HUES6 (cell line): Measurements from ENCODE around the gene LRATD1.

Experiments
- H3K27ac ChIP-seq: 2 replicates; pipeline ENCODE4 v1.7.0; 2013; ENCODE audit warnings: low read depth, mild to moderate bottlenecking, low read length, inconsistent platforms
- H3K27me3 ChIP-seq: 2 replicates; pipeline ENCODE4 v1.6.1; 2013; ENCODE audit warnings: low read length; ENCODE audit not compliant: control insufficient read depth, insufficient read depth
- H3K36me3 ChIP-seq: 2 replicates; pipeline ENCODE4 v1.6.1; 2013; ENCODE audit warnings: low read length; ENCODE audit not compliant: control insufficient read depth, insufficient read depth
- H3K4me1 ChIP-seq: 2 replicates; pipeline ENCODE4 v1.6.1; 2013; ENCODE audit warnings: low read length; ENCODE audit not compliant: control insufficient read depth, insufficient read depth
- H3K4me3 ChIP-seq: 2 replicates; pipeline ENCODE4 v1.5.1; 2013; ENCODE audit warnings: low read depth, low read length
- H3K9ac ChIP-seq: one replicate; pipeline ENCODE4 v1.6.1; 2013; ENCODE audit warnings: mild to moderate bottlenecking, low read length
- H3K9me3 ChIP-seq: 2 replicates; pipeline ENCODE4 v1.6.1; 2013; ENCODE audit warnings: low read depth, low read length; ENCODE audit not compliant: control insufficient read depth, insufficient read depth

Gene LRATD1

DNA sequence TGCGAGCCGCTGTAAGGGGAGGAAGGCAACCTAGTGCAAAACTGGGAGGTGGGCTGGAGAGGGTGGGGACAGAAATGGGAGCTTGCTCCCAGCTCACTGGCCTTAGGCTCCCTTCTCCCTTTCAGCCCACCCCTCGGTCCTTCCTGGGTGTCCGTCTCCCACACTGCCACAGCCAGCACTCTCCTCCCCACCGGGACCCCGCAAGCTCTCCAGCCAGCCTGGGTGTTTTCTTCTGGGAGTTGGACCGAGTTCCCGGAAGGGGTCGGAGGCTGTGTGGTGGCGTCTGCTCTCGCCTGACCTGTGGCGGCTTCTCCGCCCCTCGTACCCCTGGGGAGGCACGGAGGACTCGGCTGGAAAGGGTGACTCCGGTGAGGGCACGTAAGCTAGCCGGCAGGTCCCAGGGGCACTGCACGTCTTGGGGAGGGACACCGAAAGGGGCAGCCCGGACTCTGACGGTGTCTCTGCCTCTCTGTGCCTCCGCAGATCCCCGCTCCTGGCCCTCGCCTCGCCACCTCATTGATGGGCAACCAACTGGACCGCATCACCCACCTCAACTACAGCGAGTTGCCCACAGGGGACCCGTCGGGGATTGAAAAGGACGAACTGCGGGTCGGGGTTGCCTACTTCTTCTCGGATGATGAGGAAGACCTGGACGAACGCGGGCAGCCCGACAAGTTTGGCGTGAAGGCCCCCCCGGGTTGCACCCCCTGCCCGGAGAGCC is 1.1 kb downstream of the LRATD1 start:
- Histone ChIP-seq H3K27ac (no peak overlapping the region), H3K4me1 (peaks cover 9% of the 10 kb centered on the region; the same call in 1 of the 2 replicates), H3K9ac (no peak overlapping the region), H3K36me3 (no peaks in the 10 kb centered on the region), H3K4me3 (peak overlapping the region; percentile 70), H3K27me3 (peaks cover 93% of the 10 kb centered on the region), H3K9me3 (no peaks in the 10 kb centered on the region)

- H3K4me1 ChIP-seq, result peaks cover 9% of the 10 kb centered on the region; the same call in 1 of the 2 replicates
- H3K36me3 ChIP-seq, result no peaks in the 10 kb centered on the region
- peak overlapping the region; percentile 70 for H3K4me3 ChIP-seq
- H3K9ac ChIP-seq, result no peak overlapping the region
- H3K27ac ChIP-seq, result no peak overlapping the region
- H3K27me3 ChIP-seq, result peaks cover 93% of the 10 kb centered on the region
- H3K9me3 ChIP-seq, result no peaks in the 10 kb centered on the region
Observed at GRCh38 chr2:14634182-14634488, 1.6 kb downstream of the LRATD1 start.

DNA sequence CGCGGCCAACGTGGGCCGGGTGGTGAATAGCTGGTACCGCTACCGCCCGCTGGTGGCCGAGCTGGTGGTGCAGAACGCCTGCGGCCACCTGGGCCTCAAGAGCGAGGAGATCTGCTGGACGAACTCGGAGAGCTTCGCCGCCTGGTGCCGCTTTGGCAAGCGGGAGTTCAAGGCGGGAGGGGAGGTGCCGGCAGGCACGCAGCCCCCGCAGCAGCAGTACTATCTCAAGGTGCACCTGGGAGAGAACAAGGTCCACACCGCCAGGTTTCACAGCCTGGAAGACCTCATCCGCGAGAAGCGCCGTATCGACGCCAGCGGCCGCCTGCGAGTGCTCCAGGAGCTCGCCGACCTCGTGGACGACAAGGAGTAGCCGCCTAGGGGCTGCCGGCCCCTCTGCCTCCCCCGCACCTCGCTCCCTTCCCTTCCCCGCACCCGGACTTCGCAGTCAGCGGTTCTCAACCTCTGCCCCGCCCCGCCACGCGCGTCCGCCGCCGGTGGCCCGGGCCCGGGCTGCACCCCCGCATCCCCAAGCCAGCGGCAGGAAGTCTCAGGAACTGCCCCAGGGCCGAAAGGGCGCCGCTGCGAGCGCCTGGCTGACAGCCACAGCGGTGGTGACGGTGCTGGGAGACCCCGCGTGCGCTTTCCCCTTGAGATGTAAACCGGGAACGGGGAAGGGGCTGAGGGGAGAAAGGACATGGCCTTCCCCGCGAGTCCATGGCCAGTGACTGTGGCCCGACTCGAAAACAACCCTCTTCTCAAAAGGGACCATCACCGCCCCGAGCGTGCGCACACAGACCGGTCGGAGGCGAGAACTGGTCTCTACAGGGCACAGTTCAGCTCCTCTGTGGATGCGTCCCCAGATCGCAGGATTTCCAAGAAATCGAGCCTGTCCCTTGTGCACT is 2.2 kb downstream of the LRATD1 start:
- Histone ChIP-seq H3K4me3 (peak overlapping the region; percentile 70), H3K4me1 (peaks cover 9% of the 10 kb centered on the region; the same call in 1 of the 2 replicates), H3K27me3 (peaks cover 93% of the 10 kb centered on the region), H3K9me3 (no peaks in the 10 kb centered on the region), H3K9ac (peak overlapping the region; percentile 59), H3K36me3 (no peaks in the 10 kb centered on the region), H3K27ac (no peak overlapping the region)

GRCh38 chr2:14635391-14635871 is 2.9 kb downstream of the LRATD1 start:
- no peaks in the 10 kb centered on the region for H3K36me3 ChIP-seq
- H3K4me1 ChIP-seq, result peaks cover 9% of the 10 kb centered on the region; the same call in 1 of the 2 replicates
- H3K27me3 ChIP-seq, result peaks cover 88% of the 10 kb centered on the region
- no peaks in the 10 kb centered on the region for H3K9me3 ChIP-seq
- H3K27ac ChIP-seq, result no peak overlapping the region
- H3K4me3 ChIP-seq, result peak overlapping the region; percentile 70
- H3K9ac ChIP-seq, result no peak overlapping the region

DNA sequence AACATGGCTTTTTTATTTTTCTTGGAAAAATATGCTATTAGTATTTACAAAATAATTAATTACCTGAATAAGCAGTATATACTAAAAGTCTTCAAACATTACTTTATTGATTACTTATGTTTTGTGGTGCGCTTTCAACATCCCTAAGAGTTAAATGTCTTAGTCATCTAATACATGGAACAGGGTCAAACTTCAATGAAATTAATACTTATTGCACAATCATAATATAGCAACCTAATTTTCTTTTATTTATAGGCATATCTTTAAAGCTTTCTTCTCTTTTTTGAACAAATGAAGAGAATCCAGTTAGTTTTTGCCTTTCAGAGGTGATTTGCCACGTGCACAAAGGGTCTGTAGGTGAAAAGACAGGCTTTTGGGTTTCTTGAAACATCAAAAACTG is 6.0 kb downstream of the LRATD1 start:
- Histone ChIP-seq H3K4me3 (no peak overlapping the region), H3K4me1 (no peaks in the 10 kb centered on the region), H3K9me3 (no peaks in the 10 kb centered on the region), H3K36me3 (no peaks in the 10 kb centered on the region), H3K27me3 (peaks cover 58% of the 10 kb centered on the region), H3K9ac (no peak overlapping the region), H3K27ac (no peak overlapping the region)

DNA sequence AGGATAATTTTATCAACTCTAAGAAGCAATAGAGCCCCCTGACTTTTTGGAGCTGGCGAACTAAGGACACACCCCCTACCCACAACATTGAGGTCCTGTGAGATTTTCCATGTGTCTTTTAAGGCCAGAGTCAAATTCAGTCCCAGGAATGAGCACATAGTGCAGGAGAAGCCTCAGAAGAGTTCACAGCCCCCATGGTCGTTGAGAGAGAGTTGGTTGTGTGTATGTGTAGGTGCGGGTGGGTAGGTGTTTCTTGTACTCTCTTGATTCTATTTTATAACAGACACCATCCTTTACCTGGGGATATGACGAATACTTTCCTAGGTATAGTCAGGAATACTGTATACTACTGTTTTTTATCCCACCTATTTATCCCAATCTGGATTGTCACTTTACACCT is 8.6 kb downstream of the LRATD1 start:
- Histone ChIP-seq H3K4me3 (no peak overlapping the region), H3K9me3 (no peaks in the 10 kb centered on the region), H3K9ac (no peak overlapping the region), H3K27ac (no peak overlapping the region), H3K36me3 (no peaks in the 10 kb centered on the region), H3K27me3 (peaks cover 31% of the 10 kb centered on the region), H3K4me1 (no peaks in the 10 kb centered on the region)

DNA sequence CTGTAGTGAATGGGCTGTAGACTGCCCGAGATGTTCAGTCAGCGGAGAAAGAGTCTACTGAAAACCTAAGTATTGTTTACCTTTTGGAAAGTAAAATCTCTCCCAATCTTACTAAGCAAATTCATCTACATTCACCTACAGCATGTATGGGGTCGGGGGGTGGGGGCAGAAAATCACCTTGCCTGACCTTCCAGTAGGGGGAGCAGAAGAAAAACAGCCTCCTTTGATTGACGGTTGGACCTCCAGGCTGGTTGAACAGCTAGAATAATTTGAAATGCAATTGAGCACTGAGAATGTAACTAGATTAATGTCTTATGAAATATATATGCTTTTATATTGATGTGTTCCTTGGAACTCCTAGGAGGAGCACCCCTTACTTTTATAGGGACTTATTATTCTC is 10.0 kb downstream of the LRATD1 start:
- Histone ChIP-seq H3K36me3 (no peaks in the 10 kb centered on the region), H3K9ac (no peak overlapping the region), H3K4me1 (no peaks in the 10 kb centered on the region), H3K27me3 (peaks cover 18% of the 10 kb centered on the region), H3K4me3 (no peak overlapping the region), H3K9me3 (no peaks in the 10 kb centered on the region), H3K27ac (no peak overlapping the region)

DNA sequence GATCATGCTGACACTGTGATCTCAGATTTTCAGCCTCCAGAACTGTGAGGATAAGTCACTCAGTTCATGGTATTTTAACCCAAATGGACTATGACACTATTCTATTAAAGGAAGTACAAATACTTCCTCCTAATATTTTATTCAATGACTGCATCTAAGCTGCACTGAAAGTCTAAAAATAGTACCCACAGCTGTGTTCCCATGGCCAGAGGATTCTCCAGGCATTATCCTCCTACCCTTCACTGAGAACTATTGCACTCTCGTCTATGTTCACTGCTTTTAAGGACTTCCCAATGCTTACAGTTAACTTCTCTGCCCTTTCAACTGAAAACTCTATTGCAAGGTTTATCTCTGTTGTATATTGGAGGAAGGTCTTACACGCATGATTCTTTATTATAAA is 15.2 kb downstream of the LRATD1 start:
- no peaks in the 10 kb centered on the region for H3K27me3 ChIP-seq
- H3K4me1 ChIP-seq, result no peaks in the 10 kb centered on the region
- no peak overlapping the region for H3K27ac ChIP-seq
- no peaks in the 10 kb centered on the region for H3K36me3 ChIP-seq
- no peak overlapping the region for H3K9ac ChIP-seq
- H3K4me3 ChIP-seq, result no peak overlapping the region
- no peaks in the 10 kb centered on the region for H3K9me3 ChIP-seq

GRCh38 chr2:14650066-14650465 is 17.5 kb downstream of the LRATD1 start:
- Histone ChIP-seq H3K9ac (no peak overlapping the region), H3K4me3 (no peak overlapping the region), H3K27ac (no peak overlapping the region), H3K27me3 (no peaks in the 10 kb centered on the region), H3K9me3 (no peaks in the 10 kb centered on the region), H3K4me1 (no peaks in the 10 kb centered on the region), H3K36me3 (no peaks in the 10 kb centered on the region)

GRCh38 chr2:14654835-14655282 is 22.3 kb downstream of the LRATD1 start:
- H3K9me3 ChIP-seq, result no peaks in the 10 kb centered on the region
- H3K36me3 ChIP-seq, result no peaks in the 10 kb centered on the region
- no peak overlapping the region for H3K4me3 ChIP-seq
- no peaks in the 10 kb centered on the region for H3K27me3 ChIP-seq
- no peaks in the 10 kb centered on the region for H3K4me1 ChIP-seq
- no peak overlapping the region for H3K9ac ChIP-seq
- no peak overlapping the region for H3K27ac ChIP-seq

DNA sequence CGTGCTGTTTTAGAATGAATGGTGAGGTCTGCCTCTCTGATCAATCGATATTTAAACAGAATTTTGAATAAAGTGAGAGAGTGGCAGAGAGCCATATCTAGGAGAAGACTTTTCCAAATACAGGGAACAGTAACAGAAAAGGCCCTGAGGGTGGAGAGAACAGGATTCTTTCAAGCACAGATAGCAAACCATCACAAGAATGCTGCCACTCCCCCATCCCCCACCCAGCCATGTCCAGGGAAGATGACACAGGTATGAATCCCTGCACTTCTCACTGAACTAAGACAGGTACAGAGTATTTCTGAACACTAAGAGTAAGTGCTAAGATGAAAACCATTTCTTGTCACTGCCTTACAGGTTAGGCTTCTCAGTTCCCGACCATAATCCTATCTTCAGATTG is 23.6 kb downstream of the LRATD1 start:
- Histone ChIP-seq H3K4me3 (no peak overlapping the region), H3K27ac (no peak overlapping the region), H3K27me3 (no peaks in the 10 kb centered on the region), H3K9ac (no peak overlapping the region), H3K36me3 (no peaks in the 10 kb centered on the region), H3K9me3 (no peaks in the 10 kb centered on the region), H3K4me1 (no peaks in the 10 kb centered on the region)
